ENCODE measurements around the gene SMTN.
"Not testable (repeated sequence)": the region's sequence is repeated elsewhere in the genome, so short reads cannot be mapped to it uniquely, and the experiment has no call there.

SMTN gene

GRCh38 chr22:31073545-31074145 is 7.5 kb upstream of the SMTN start:
- not testable (repeated sequence) for DNase-seq

GRCh38 chr22:31075961-31076360 is 5.2 kb upstream of the SMTN start:
- no peak for DNase-seq

GRCh38 chr22:31077681-31078080 is 3.4 kb upstream of the SMTN start:
- no peak for DNase-seq

GRCh38 chr22:31078389-31078788 is 2.7 kb upstream of the SMTN start:
- not testable (repeated sequence) for DNase-seq

DNA sequence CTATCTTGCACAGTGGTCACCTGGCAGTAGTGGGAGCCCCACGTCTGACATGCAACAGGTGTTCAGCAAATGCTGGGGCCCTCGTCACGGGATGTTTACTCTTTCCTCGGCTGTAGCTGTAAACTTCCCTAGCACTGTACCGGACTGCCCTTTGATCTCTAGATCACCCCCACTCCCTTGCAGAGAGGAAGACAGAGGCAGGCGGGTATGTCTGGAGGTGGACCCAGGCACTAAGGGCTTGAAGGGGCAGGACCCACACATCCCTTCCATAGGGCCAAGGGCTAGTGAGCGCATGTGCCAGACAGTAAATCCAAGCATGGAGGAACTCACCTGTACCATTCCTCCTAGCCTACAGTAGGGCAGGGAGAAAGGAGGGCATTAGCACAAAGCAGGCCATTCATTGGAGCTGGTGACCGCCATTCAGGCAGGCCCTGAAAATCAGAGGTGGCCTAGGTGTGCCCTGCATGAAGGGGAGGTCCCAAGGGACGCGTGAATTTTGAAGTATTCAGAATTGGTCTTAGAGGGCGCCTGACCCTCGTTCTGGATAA is 1.9 kb upstream of the SMTN start:
- DNase-seq, result no peak

DNA sequence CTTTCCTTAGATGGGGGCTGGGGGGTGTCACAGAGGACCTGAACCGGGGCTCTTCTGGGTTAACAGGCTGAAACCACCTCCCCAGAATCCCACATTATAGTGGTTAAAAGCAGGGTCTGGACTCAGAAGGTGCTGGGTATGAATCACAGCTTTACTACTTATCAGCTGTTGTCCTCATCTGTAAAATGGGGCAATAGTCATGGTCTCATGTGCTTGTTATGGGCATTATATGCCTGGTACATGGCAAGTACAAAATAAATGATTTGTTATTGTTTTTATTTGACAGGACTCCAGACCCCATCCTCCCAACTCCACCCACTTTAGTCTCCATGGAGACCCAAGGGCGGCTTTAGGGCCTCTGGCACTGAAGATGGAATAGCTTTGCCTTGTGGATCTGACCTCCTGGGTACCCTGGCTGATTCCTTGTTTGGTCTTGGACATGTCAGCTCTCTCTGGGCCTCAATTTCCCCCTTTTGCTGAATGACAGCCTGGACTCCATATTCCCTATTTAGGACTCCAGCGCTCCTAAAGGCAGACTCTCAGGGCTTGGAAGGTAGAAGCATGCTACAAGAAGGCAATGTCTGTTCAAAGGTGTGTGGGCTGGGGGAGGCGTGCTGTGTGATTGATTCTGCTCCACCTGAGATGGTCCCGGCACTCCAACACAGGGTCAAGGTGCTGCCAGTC is 812 bp upstream of the SMTN start:
- DNase-seq, result no peak

- no peak for DNase-seq
Observed at GRCh38 chr22:31081963-31082605, 966 bp downstream of the SMTN start.

GRCh38 chr22:31082606-31083376 is 1.7 kb downstream of the SMTN start:
- no peak for DNase-seq

GRCh38 chr22:31083377-31083768 is 2.3 kb downstream of the SMTN start:
- no peak for DNase-seq

GRCh38 chr22:31083923-31084810 is 3.0 kb downstream of the SMTN start:
- no peak for DNase-seq

DNA sequence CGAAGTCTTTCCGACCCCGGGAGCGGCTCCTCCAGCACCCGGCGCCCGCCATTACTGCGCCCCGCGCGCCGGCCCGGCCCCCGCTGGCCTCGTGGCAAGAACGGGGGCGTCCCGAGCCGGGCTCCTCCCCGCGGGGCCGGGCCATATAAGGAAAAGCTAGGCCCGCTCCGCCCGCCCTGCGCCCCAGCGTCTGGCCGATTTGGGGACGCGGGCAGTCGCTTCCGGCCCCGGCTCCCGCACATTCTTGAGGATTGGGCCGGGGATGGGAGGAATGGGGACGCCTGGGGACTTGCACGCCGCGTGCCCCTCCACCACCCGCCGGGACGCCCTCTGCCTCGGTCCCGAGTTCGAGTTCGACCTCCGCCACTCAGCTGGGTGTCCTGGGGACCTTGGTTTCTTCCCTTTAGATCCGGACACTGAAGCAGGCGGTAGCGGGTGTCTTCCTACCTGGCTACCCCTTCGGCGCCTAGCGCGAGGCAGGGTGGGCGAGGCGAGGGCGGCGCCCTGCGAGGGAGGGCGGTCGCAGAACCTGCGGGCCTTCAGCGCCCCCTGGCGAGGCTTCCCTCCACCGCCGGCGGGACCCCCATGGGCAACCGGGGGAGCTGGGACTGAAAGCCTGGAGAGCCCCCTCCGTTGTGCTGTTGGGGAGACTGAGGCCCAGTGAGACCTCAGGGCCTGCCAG is 3.8 kb downstream of the SMTN start:
- peak; percentile 33 for DNase-seq

DNA sequence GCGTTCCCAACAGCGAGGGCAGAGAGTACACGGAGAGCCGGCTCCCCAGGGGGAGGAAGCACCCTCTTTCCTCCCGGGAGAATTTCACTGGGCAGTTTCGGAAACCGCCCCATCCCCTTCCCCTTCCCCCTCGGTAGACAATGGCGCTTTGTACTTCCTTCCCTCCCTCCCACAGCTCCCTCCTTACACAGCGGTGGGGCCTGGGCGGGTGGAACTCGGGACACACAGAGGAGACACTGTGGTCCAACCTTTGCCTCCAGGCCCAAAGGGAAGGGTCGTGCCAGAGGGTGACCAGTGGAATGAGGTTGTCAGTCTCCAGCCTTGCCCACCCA is 4.3 kb downstream of the SMTN start:
- DNase-seq, result no peak

- no peak for DNase-seq
Observed at GRCh38 chr22:31085928-31086327, 4.8 kb downstream of the SMTN start.

DNA sequence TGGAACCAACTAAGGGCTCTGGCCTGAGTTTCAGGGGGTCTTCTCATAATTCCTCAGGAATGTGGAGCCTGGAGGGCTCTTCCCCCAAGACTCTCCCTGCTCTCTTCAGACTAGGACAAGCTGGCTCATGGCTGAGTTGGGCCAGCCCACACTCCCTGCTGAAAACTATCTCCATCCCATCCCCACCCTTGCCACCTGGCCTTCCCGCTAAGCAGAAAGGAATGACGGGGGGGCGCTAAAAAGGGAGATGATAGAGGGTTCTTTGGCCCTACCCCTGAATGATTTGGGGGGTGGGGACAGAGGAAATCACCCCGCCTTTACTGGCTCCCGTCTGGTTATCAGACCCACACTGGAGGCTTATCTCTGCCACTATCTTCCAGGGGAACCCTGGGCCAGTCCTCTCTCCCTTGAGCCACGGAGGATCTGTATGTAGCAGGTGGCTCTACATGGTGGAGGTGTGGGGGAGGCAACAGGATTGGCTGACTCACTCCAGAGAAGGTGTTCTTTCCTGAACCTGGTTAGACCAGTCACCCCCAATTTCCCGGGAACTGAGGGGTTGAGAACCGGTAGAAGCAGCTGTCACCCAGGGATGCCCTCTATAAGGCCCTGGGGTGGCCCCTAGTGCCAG is 5.7 kb downstream of the SMTN start:
- DNase-seq, result no peak

DNA sequence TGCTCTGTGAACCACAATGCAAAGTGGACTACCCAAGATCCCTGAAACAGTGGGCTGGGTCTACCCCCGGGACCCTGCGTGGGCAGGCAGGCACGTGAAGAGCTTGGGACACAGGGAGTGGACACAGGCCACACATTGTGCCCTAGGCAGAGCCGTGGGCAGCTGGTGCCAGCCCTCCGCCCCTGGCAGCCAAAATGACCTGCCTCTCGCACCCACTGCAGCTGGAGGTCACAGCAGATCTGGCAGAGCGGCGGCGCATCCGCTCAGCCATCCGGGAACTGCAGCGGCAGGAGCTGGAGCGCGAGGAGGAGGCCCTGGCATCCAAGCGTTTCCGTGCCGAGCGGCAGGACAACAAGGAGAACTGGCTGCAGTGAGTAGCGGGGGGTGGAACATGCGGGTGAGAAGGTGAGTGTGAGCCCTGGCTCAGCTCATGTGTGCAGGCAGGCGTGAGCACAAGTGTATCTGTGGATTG is 6.7 kb downstream of the SMTN start:
- no peak for DNase-seq

DNA sequence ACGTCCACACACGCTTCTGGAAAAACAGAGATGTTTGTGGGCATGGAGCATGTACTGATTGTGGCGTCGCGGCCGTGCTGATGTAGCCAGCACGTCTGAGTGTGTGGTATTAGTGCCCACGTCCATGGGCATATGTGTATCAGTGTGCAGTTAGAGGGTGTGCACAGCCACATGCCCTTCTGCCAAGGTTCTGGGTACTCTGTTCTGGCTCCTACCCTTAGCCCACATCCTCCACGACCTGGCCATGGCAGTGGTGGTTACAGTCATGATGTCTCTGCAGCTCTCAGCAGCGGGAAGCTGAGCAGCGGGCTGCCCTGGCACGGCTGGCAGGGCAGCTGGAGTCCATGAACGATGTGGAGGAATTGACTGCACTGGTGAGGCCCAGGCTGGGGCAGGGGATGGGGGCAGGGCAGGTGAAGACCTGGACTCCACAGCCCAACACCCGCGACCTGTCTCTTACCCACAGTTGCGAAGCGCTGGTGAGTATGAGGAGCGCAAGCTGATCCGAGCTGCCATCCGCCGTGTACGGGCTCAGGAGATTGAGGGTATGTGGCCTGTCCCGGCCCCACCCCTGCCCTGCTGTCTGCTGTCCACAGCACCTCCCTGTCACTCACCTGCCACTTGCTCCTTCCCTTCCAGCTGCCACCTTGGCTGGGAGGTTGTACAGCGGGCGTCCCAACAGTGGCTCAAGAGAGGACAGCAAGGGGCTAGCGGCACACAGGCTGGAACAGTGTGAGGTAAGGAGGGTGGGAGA is 7.3 kb downstream of the SMTN start:
- DNase-seq, result no peak

DNA sequence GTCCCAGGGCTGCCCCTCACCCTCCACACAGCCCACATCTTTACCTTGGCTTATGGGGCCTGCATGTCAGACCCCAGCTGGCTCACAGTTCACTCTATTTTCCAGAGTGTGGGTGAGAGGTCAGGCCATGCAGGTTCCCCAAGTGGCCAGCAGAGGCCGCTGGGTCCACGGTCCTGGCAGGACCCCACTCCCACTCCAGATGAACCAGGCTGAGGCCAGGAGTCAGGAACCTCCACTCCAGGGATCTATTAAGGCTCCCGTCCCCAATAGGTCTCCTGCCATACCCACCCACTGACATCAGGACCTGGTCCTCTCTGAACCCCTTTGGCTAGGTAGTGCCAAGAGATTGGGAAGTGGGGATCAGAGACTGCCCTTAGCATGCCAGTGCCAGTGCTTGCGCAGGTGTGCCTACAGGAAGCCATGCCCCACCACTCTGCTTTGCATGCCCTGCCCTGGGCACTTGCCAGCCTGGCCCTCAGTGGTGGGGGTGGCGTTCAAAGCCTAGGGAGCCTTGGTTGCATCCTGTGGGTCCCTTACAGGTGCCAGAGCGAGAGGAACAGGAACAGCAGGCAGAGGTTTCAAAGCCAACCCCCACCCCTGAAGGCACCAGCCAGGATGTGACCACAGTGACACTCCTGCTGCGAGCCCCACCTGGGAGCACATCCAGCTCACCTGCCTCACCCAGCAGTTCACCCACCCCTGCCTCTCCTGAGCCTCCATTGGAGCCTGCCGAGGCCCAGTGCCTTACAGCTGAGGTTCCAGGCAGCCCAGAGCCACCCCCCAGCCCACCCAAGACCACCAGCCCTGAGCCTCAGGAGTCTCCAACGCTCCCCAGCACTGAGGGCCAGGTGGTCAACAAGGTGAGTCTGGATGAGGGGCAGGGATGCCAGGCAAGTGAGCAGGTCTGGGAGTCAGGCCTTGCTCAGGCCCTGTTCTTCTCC is 8.3 kb downstream of the SMTN start:
- no peak for DNase-seq

- no peak for DNase-seq
Observed at GRCh38 chr22:31090217-31091085, 9.3 kb downstream of the SMTN start.
